CD4-positive, alpha-beta memory T cell (primary cell): Measurements from ENCODE around the gene OR2A12. TPM values are rescaled to one million over a fixed set of nuclear protein-coding genes. Genes with fewer than 3 reads are reported as not detected.
"Not testable (repeated sequence)": the region's sequence is repeated elsewhere in the genome, so short reads cannot be mapped to it uniquely, and the experiment has no call there.

Source experiments
- CTCF ChIA-PET: fragments of 350-600 bp; sonication (Branson Sonifier 250); formaldehyde crosslinking; loops from one replicate; lab custom pipeline; 2021; ENCODE audit warnings: inconsistent platforms; ENCODE audit not compliant: partially characterized antibody; lab: Charles Lee
- POLR2A ChIA-PET: fragments of 350-600 bp; sonication (Branson Sonifier 250); formaldehyde crosslinking; loops from one replicate; lab custom pipeline; 2021; ENCODE audit not compliant: partially characterized antibody; lab: Charles Lee
- DNase-seq, 5 donors: peaks; one replicate each; pipeline versions ENCODE4 v3.0.0 to v3.0.0-alpha.2; 2020 to 2022; ENCODE audit warnings: mixed read lengths in 1 of 5
- H3K27ac ChIP-seq: one replicate; pipeline ENCODE4 v1.7.0; 2013; ENCODE audit warnings: low read depth, low read length
- H3K27me3 ChIP-seq: 2 replicates; pipeline ENCODE4 v1.7.0; 2013; ENCODE audit warnings: mild to moderate bottlenecking, low read length, moderate library complexity; ENCODE audit not compliant: insufficient read depth
- H3K36me3 ChIP-seq: 2 replicates; pipeline ENCODE4 v1.7.0; 2013; ENCODE audit warnings: mild to moderate bottlenecking, low read length, moderate library complexity; ENCODE audit not compliant: insufficient read depth
- H3K4me1 ChIP-seq: 2 replicates; pipeline ENCODE4 v1.7.0; 2013; ENCODE audit warnings: mild to moderate bottlenecking, low read length, moderate library complexity; ENCODE audit not compliant: insufficient read depth
- H3K4me3 ChIP-seq, 2 donors: one replicate each; pipeline ENCODE4 v1.7.0; 2013; ENCODE audit warnings: low read length in 2 of 2, mild to moderate bottlenecking in 1 of 2
- H3K9me3 ChIP-seq, 2 donors: one replicate each; pipeline ENCODE4 v1.7.0; 2013; ENCODE audit warnings: low read length in 2 of 2, control low read depth in 1 of 2; ENCODE audit not compliant: control insufficient read depth in 1 of 2
- H3K27ac Mint-ChIP-seq, 7 donors: one replicate each; pipeline ENCODE4 v1.8.0; 2020 to 2021; ENCODE audit warnings: mixed read lengths in 7 of 7, mild to moderate bottlenecking in 6 of 7, inconsistent platforms in 3 of 7, moderate library complexity in 3 of 7
- H3K27me3 Mint-ChIP-seq, 2 donors: one replicate each; pipeline ENCODE4 v1.8.0; 2020 to 2021; ENCODE audit warnings: mixed read lengths in 2 of 2
- H3K36me3 Mint-ChIP-seq, 2 donors: one replicate each; pipeline ENCODE4 v1.8.0; 2020 to 2021; ENCODE audit warnings: mixed read lengths in 2 of 2, inconsistent platforms in 1 of 2, mild to moderate bottlenecking in 1 of 2
- H3K4me1 Mint-ChIP-seq, 4 donors: one replicate each; pipeline ENCODE4 v1.8.0; 2020 to 2021; ENCODE audit warnings: mixed read lengths in 4 of 4, mild to moderate bottlenecking in 1 of 4
- H3K4me3 Mint-ChIP-seq, 8 donors: one replicate each; pipeline ENCODE4 v1.8.0; 2020 to 2021; ENCODE audit warnings: mixed read lengths in 8 of 8, mild to moderate bottlenecking in 7 of 8, moderate library complexity in 6 of 8, inconsistent platforms in 3 of 8
- H3K9me3 Mint-ChIP-seq, 8 donors: one replicate each; pipeline ENCODE4 v1.8.0; 2020 to 2021; ENCODE audit warnings: mixed read lengths in 8 of 8, mild to moderate bottlenecking in 5 of 8, inconsistent platforms in 3 of 8, moderate library complexity in 1 of 8
- intact Hi-C: fragments of 100-400 bp; cut with micrococcal nuclease; formaldehyde crosslinking; loops from one replicate; pipeline ENCODE4 v1.15.1; 2023
- polyA plus RNA-seq, 2 donors: library from polyadenylated mRNA; unstranded; fragments of 300-500 nt; fragmentation: Illumina TruSeq; gene quantifications; one replicate each; pipeline ENCODE4 v1.2.3, GENCODE V29; 2021
- total RNA-seq, 2 experiments: library from RNA; stranded (reverse); gene quantifications; one replicate each; pipeline ENCODE4 v1.2.3, GENCODE V29; 2021

The OR2A12 gene
- total and polyA plus RNA-seq, 4 experiments from 2014 or later = not detected

DNA sequence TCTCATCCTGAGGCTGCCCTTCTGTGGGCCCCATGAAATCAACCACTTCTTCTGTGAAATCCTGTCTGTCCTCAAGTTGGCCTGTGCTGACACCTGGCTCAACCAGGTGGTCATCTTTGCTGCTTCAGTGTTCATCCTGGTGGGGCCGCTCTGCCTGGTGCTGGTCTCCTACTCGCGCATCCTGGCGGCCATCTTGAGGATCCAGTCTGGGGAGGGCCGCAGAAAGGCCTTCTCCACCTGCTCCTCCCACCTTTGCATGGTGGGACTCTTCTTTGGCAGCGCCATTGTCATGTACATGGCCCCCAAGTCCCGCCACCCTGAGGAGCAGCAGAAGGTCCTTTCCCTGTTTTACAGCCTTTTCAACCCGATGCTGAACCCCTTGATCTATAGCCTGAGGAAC is 35.2 kb upstream of the OR2A12 start:
- DNase-seq, CTCF ChIA-PET, H3K27ac Mint-ChIP-seq, H3K27me3 ChIP-seq, H3K4me3 Mint-ChIP-seq, H3K27ac ChIP-seq, H3K4me3 ChIP-seq, H3K4me1 ChIP-seq, H3K9me3 Mint-ChIP-seq, H3K36me3 ChIP-seq, H3K4me1 Mint-ChIP-seq, intact Hi-C loops, H3K36me3 Mint-ChIP-seq, H3K9me3 ChIP-seq, POLR2A ChIA-PET: not testable (repeated sequence)
- peaks cover 13% of the 10 kb centered on the region in 2 donors for H3K27me3 Mint-ChIP-seq

DNA sequence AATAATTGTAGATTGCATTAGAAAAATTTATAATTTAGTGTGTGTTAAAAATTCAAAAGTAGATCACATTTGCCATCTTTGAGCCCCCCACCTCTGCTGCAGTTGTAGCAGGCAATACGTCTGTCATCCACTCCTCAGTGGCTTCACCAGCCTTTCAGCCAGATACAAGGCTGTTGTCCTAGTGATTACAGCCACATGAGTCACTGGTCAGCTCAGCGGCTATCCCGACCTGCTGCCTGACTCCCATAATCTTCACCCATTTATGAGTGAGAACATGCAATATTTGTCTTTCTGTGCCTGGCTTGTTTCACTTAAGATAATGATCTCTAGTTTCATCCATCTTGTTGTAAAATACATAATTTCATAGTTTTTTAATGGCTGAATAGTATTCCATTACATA is 28.1 kb upstream of the OR2A12 start:
- POLR2A ChIA-PET = no interaction called here
- intact Hi-C loops = no loop called here
- no peak for DNase-seq
- Mint-ChIP-seq H3K27me3 (peaks cover 7 to 13% of the 10 kb centered on the region in 2 donors), H3K9me3 (peaks cover 0 to 19% (median 6%) of the 10 kb centered on the region in 8 donors), H3K36me3 (no peaks in the 10 kb centered on the region), H3K4me3 (no peak overlapping the region), H3K4me1 (no peaks in the 10 kb centered on the region), H3K27ac (no peak overlapping the region)
- H3K9me3 ChIP-seq = no peaks in the 10 kb centered on the region
- no peak overlapping the region for H3K27ac ChIP-seq
- CTCF ChIA-PET = no interaction called here
- no peaks in the 10 kb centered on the region for H3K27me3 ChIP-seq
- no peak overlapping the region for H3K4me3 ChIP-seq
- no peaks in the 10 kb centered on the region for H3K4me1 ChIP-seq
- no peaks in the 10 kb centered on the region for H3K36me3 ChIP-seq

DNA sequence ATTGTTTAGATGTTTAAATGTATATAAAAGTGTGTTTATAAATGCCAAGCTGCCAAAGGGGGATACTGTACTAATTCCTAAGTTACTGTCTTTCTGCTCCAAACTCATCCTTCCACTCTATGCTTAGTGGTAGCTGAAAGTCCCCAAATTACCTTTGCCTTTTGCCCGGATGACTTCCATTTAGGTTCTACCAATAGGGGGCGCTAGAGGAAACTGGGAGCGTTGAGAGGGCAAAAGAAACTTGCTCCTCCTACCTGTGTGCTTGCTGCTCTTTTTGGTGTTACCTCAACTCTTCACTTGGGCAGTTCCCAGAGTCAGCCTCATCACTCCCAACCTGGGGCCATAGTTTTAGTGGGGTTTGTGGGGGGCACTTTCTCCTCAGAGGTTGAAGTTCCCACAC is 22.4 kb upstream of the OR2A12 start:
- Histone ChIP-seq H3K4me1 (no peaks in the 10 kb centered on the region), H3K36me3 (no peaks in the 10 kb centered on the region), H3K9me3 (no peaks in the 10 kb centered on the region), H3K27ac (no peak overlapping the region), H3K4me3 (no peak overlapping the region), H3K27me3 (no peaks in the 10 kb centered on the region)
- Mint-ChIP-seq H3K9me3 (peaks cover 0 to 15% (median 4%) of the 10 kb centered on the region in 8 donors), H3K4me3 (no peak overlapping the region), H3K4me1 (no peaks in the 10 kb centered on the region), H3K27me3 (peaks cover 9 to 15% of the 10 kb centered on the region in 2 donors), H3K27ac (no peak overlapping the region), H3K36me3 (no peaks in the 10 kb centered on the region)
- intact Hi-C loops = no loop called here
- CTCF ChIA-PET = interaction anchor here (1.0 kb wide), 1 partner anchor 64 kb away, joined by 3 read pairs; no protein-coding TSS in a partner anchor
- POLR2A ChIA-PET = no interaction called here
- DNase-seq = no peak

DNA sequence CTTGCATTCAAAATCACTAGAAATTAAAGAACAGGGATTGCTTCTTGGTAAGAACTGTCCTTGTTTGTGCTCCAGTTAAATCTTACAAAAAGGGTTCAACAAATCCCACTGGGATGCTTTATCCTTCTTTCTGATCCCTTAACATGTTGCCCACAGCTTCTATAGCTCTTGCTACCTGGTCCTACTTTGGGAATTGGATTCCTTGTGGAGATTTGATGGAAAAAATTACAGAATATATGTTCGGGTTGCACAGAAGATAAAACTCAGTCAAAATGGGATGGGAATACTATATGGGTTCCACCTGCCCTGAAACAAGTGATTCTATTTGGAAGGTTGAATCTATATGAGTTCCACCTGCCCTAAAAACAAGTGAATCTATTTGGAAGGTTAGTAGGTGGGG is 16.6 kb upstream of the OR2A12 start, which contains the start of gene OR2A25:
OR2A25 (plus strand) TSS at position 301 of the 400 bp plus-strand sequence. CDS start 4,409 bp downstream, outside the sequence.
- Histone ChIP-seq H3K9me3 (no peaks in the 10 kb centered on the region), H3K36me3 (no peaks in the 10 kb centered on the region), H3K4me3 (no peak within 1 kb of the TSS), H3K27ac (no peak within 1 kb of the TSS), H3K27me3 (no peaks in the 10 kb centered on the region), H3K4me1 (no peaks in the 10 kb centered on the region)
- intact Hi-C loops = no loop called here
- no peak for DNase-seq
- H3K9me3 Mint-ChIP-seq = no peaks in the 10 kb centered on the region
- H3K4me3 Mint-ChIP-seq = no peak within 1 kb of the TSS
- no peaks in the 10 kb centered on the region for H3K4me1 Mint-ChIP-seq
- POLR2A ChIA-PET = no interaction called here
- no peaks in the 10 kb centered on the region for H3K36me3 Mint-ChIP-seq
- CTCF ChIA-PET = no interaction called here
- peaks cover 7 to 8% of the 10 kb centered on the region in 2 donors for H3K27me3 Mint-ChIP-seq
- H3K27ac Mint-ChIP-seq = no peak within 1 kb of the TSS

DNA sequence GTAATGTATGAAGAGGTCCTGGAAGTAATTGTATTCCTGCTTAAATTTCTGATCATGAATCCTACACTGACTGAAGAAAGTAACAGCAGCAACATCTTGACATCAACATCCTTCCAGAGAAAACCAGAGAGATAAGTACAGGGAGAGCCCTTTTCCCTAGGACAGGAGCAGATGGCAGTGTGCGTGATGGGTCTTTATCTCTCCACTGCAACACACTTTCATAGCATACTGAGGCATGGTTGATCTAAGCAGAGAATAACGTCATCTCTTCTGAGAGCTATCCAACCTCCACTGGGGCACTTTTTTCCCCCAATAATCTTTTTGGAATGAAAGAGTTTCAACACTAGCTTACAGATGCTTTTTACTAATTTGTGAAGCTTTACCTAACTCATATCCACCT is 16.1 kb upstream of the OR2A12 start:
- H3K27ac Mint-ChIP-seq = no peak overlapping the region
- H3K4me3 ChIP-seq = no peak overlapping the region
- H3K27me3 Mint-ChIP-seq = peaks cover 7 to 8% of the 10 kb centered on the region in 2 donors
- H3K9me3 Mint-ChIP-seq = no peaks in the 10 kb centered on the region
- H3K4me3 Mint-ChIP-seq = no peak overlapping the region
- POLR2A ChIA-PET = no interaction called here
- H3K9me3 ChIP-seq = no peaks in the 10 kb centered on the region
- intact Hi-C loops = no loop called here
- no peaks in the 10 kb centered on the region for H3K4me1 Mint-ChIP-seq
- H3K27ac ChIP-seq = no peak overlapping the region
- DNase-seq = no peak
- no peaks in the 10 kb centered on the region for H3K4me1 ChIP-seq
- H3K27me3 ChIP-seq = no peaks in the 10 kb centered on the region
- no peaks in the 10 kb centered on the region for H3K36me3 ChIP-seq
- no peaks in the 10 kb centered on the region for H3K36me3 Mint-ChIP-seq
- CTCF ChIA-PET = no interaction called here

DNA sequence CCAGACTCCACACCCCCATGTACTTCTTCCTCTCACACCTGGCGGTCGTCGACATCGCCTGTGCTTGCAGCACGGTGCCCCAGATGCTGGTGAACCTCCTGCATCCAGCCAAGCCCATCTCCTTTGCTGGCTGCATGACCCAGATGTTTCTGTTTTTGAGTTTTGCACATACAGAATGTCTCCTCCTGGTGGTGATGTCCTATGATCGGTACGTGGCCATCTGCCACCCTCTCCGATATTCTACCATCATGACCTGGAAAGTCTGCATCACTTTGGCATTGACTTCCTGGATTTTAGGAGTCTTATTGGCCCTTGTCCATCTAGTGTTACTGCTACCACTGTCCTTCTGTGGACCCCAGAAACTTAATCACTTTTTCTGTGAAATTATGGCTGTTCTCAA is 11.7 kb upstream of the OR2A12 start:
- no peaks in the 10 kb centered on the region for H3K36me3 Mint-ChIP-seq
- no peaks in the 10 kb centered on the region for H3K4me1 Mint-ChIP-seq
- CTCF ChIA-PET = no interaction called here
- no peaks in the 10 kb centered on the region for H3K9me3 Mint-ChIP-seq
- H3K27me3 Mint-ChIP-seq = peaks cover 3 to 5% of the 10 kb centered on the region in 2 donors
- intact Hi-C loops = no loop called here
- H3K4me3 Mint-ChIP-seq = no peak overlapping the region
- H3K27me3 ChIP-seq = no peaks in the 10 kb centered on the region
- no peak for DNase-seq
- H3K36me3 ChIP-seq = no peaks in the 10 kb centered on the region
- H3K9me3 ChIP-seq = no peaks in the 10 kb centered on the region
- H3K4me3 ChIP-seq = no peak overlapping the region
- no peak overlapping the region for H3K27ac Mint-ChIP-seq
- no peak overlapping the region for H3K27ac ChIP-seq
- H3K4me1 ChIP-seq = no peaks in the 10 kb centered on the region
- POLR2A ChIA-PET = no interaction called here

DNA sequence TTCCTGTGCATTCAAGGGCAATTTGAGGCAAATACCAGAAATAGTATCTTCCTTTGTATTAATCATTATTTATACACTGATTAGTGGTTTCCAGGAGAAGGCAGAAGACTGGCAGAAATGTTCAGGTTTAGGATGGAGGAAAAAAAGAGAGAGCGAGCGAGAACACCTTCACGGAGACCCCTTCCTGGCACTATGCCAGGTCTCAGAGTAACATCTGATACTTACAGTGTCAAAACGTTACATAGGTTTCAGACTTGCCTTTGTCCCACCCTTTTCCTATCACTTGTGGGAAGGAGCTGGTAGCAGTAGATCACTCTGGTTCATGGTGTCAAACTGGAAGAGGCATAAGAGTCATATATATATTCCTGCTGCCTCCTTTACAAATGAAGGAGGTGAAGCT is 652 bp downstream of the OR2A12 start:
- ChIA-PET POLR2A (no interaction called here), CTCF (no interaction called here)
- Mint-ChIP-seq H3K9me3 (peaks cover 0 to 10% (median 5%) of the 10 kb centered on the region in 8 donors), H3K36me3 (no peaks in the 10 kb centered on the region), H3K27me3 (no peaks in the 10 kb centered on the region), H3K4me1 (no peaks in the 10 kb centered on the region), H3K27ac (no peak overlapping the region), H3K4me3 (no peak overlapping the region)
- no peak overlapping the region for H3K27ac ChIP-seq
- H3K27me3 ChIP-seq = no peaks in the 10 kb centered on the region
- intact Hi-C loops = no loop called here
- DNase-seq = no peak
- H3K4me1 ChIP-seq = no peaks in the 10 kb centered on the region
- H3K9me3 ChIP-seq = no peaks in the 10 kb centered on the region
- H3K4me3 ChIP-seq = no peak overlapping the region
- no peaks in the 10 kb centered on the region for H3K36me3 ChIP-seq

DNA sequence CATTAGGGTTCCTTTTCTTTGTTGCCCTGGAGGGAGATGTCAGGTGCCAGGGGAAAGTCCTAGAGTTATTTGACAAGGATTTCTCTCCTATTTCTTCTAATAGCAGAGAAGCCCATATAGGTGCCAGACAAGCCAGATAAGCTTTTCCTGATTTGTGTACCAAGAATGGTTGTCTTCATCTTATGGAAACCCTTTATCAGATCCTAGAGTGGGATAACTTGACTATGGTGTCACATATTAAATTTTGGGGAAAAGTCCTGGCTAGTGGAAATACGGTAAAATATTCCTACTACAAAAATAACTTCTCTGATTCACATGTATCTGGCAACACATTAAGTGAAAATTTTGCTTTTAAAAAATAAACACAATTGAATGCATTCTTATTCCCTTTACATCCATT is 1.2 kb downstream of the OR2A12 start:
- ChIA-PET POLR2A (no interaction called here), CTCF (no interaction called here)
- no peaks in the 10 kb centered on the region for H3K4me1 Mint-ChIP-seq
- peaks cover 0 to 2% of the 10 kb centered on the region in 2 donors for H3K27me3 Mint-ChIP-seq
- peaks cover 0 to 12% (median 5%) of the 10 kb centered on the region in 8 donors for H3K9me3 Mint-ChIP-seq
- no peaks in the 10 kb centered on the region for H3K36me3 ChIP-seq
- H3K27me3 ChIP-seq = no peaks in the 10 kb centered on the region
- no peak for DNase-seq
- no peak overlapping the region for H3K4me3 ChIP-seq
- H3K4me3 Mint-ChIP-seq = no peak overlapping the region
- intact Hi-C loops = no loop called here
- H3K27ac ChIP-seq = no peak overlapping the region
- H3K27ac Mint-ChIP-seq = no peak overlapping the region
- no peaks in the 10 kb centered on the region for H3K9me3 ChIP-seq
- H3K36me3 Mint-ChIP-seq = no peaks in the 10 kb centered on the region
- H3K4me1 ChIP-seq = no peaks in the 10 kb centered on the region
